OCI-LY7 (cell line): Measurements from ENCODE around the gene ULK4.

Experiments
- CTCF ChIP-seq: fragments of 200-600 bp; sonication (generic); conservative IDR thresholded peaks from 2 replicates; pipeline ENCODE4 v1.5.1; 2014; ENCODE audit warnings: mild to moderate bottlenecking, antibody characterized with exemption, low read length, moderate library complexity, mixed read lengths
- EZH2phosphoT487 ChIP-seq: fragments of 200-600 bp; sonication (generic); IDR thresholded peaks from 2 replicates; pipeline ENCODE4 v1.6.1; 2018; ENCODE audit warnings: low read depth, borderline replicate concordance, mild to moderate bottlenecking, mixed run types, antibody characterized with exemption, low read length, moderate library complexity, mixed read lengths

DNA sequence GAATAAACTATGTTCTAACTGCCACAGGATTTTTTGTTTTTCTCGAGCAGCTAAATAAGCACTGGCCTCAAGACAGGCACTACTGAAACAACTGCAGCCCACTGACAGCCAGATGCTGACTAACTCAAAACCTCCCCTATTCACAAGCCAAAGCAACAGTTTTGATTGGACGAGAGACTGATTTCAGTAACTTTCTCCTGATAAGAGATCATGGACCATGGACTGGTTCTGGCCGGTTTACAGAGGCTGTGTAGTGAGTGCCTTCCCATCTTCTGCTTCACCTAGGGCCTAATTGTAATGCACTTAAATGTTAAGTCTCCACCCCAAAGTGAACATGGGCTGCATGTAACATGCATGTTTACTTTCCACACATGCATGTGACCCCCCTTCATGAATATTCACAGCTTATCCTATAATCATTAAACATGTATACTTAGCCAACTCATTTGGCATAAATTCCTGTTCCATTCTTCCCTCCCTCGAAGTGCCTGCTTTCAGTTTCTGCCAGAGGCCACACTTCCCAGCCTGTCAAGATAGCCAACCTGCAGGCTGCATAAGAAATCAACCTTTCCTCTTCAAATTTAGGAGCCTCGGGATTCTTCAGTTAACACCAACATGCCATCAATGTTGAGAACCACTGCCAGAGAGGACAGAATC lies 108.2 kb downstream of the ULK4 start:
- TF ChIP-seq CTCF, result no peak
- no peak for TF ChIP-seq EZH2phosphoT487
